ENCODE data around the gene RGS6. TPM values are rescaled to one million over a fixed set of nuclear protein-coding genes. Genes with fewer than 3 reads are reported as not detected.

The RGS6 gene
- polyA plus RNA-seq, 2 donors = 0.11 to 0.29 TPM

DNA sequence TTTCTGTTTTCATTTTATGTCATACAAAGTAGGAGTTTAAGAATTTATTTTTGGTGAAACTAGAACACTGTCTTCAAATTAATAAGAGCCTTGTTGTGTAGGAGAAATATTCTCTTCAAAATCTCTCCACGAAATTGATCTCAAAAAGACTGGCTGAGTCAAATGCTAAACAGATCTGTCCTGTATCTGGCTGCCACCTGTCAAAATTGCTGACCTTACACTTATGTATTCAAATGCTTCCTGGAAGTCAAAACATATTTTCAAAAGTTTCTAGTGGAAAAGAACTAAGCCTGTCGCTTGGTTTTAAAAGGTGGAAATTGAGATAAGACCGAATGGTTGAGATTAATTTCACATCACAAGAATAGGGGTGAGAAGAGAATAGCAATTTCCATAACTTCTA lies 121.4 kb downstream of the RGS6 start:
- H3K4me3 ChIP-seq (ENCODE audit: low read depth in 1 of 2, low read length in 2 of 2) = no peak overlapping the region
- H3K36me3 ChIP-seq (ENCODE audit: control insufficient read depth in 2 of 2, insufficient read depth in 2 of 2, low read length in 1 of 2) = no peaks in the 10 kb centered on the region
- 78 to 79% methylated on average over 3 of the region's 3 CpGs for WGBS, 2 donors
- no peak overlapping the region for H3K27ac ChIP-seq (ENCODE audit: low read depth in 2 of 2, low read length in 1 of 2)
- H3K4me1 ChIP-seq (ENCODE audit: control insufficient read depth in 2 of 2, insufficient read depth in 2 of 2, low read length in 1 of 2) = no peaks in the 10 kb centered on the region
- H3K27me3 ChIP-seq (ENCODE audit: control insufficient read depth in 1 of 2, insufficient read depth in 2 of 2, low read length in 2 of 2) = peaks cover 0 to 2% of the 10 kb centered on the region in 2 donors
- no peaks in the 10 kb centered on the region for H3K9me3 ChIP-seq (ENCODE audit: control insufficient read depth in 2 of 2, insufficient read depth in 1 of 2, low read depth in 1 of 2, low read length in 1 of 2)

GRCh38 chr14:72054911-72055310 lies 122.7 kb downstream of the RGS6 start:
- H3K4me3 ChIP-seq (ENCODE audit: low read depth in 1 of 2, low read length in 2 of 2) = no peak overlapping the region
- H3K27me3 ChIP-seq (ENCODE audit: control insufficient read depth in 1 of 2, insufficient read depth in 2 of 2, low read length in 2 of 2) = peaks cover 0 to 2% of the 10 kb centered on the region in 2 donors
- no peaks in the 10 kb centered on the region for H3K4me1 ChIP-seq (ENCODE audit: control insufficient read depth in 2 of 2, insufficient read depth in 2 of 2, low read length in 1 of 2)
- H3K27ac ChIP-seq (ENCODE audit: low read depth in 2 of 2, low read length in 1 of 2) = no peak overlapping the region
- H3K9me3 ChIP-seq (ENCODE audit: control insufficient read depth in 2 of 2, insufficient read depth in 1 of 2, low read depth in 1 of 2, low read length in 1 of 2) = no peaks in the 10 kb centered on the region
- no peaks in the 10 kb centered on the region for H3K36me3 ChIP-seq (ENCODE audit: control insufficient read depth in 2 of 2, insufficient read depth in 2 of 2, low read length in 1 of 2)
- 58 to 65% methylated on average over 4 of the region's 4 CpGs for WGBS, 2 donors

DNA sequence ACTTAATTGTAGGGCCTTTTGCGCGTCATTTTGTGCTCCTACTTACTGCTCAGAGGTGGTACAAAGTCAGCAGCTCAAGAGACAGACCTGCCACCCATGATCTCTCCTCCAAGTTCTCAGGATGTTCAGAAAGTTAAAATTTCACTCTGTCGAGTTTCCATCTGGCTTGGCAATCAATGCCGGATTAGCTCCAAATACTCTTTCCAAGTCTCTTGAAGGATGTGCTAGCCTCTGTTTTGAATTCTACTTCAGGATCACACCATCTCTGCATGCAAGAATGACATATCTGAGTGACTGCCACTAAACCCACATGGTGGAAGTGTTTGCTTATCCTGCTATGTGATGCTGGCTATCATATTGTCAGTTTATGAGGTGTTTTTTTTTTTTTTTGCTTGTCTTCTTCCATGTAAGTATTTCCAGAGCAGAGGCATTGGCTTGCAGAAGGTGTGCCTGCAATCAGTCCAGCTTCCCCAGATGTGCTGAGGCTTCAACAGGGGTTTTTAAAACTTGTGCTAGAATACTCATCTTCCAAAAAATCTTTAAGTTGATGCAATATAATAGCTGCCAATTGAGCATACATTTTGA lies 125.6 kb downstream of the RGS6 start:
- no peaks in the 10 kb centered on the region for H3K9me3 ChIP-seq (ENCODE audit: control insufficient read depth in 2 of 2, insufficient read depth in 1 of 2, low read depth in 1 of 2, low read length in 1 of 2)
- no peak overlapping the region for H3K27ac ChIP-seq (ENCODE audit: low read depth in 2 of 2, low read length in 1 of 2)
- H3K36me3 ChIP-seq (ENCODE audit: control insufficient read depth in 2 of 2, insufficient read depth in 2 of 2, low read length in 1 of 2) = no peaks in the 10 kb centered on the region
- H3K27me3 ChIP-seq (ENCODE audit: control insufficient read depth in 1 of 2, insufficient read depth in 2 of 2, low read length in 2 of 2) = peaks cover 0 to 2% of the 10 kb centered on the region in 2 donors
- no peak overlapping the region for H3K4me3 ChIP-seq (ENCODE audit: low read depth in 1 of 2, low read length in 2 of 2)
- no peaks in the 10 kb centered on the region for H3K4me1 ChIP-seq (ENCODE audit: control insufficient read depth in 2 of 2, insufficient read depth in 2 of 2, low read length in 1 of 2)
- 85% methylated on average over 4 of the region's 4 CpGs for WGBS, 2 donors

DNA sequence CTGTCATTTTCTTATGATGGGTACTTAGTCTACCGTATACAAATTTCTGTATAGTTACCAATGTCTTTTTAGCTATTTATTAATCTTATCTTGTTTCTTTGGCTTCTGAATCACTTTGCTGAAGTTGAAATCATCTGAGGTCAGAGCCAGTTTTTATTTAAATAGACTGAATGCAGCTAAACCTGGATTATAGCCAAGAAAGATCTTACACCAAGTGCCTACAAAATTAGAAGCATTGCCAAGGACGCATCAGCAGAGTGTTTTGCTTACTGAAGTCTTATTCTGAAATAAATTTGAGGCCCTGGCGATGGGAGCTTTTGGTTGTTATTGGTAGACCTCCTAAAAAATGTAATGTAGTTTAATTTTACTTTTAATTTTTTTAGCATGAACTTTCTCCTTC lies 128.2 kb downstream of the RGS6 start:
- H3K27ac ChIP-seq (ENCODE audit: low read depth in 2 of 2, low read length in 1 of 2) = no peak overlapping the region
- H3K27me3 ChIP-seq (ENCODE audit: control insufficient read depth in 1 of 2, insufficient read depth in 2 of 2, low read length in 2 of 2) = peaks cover 0 to 2% of the 10 kb centered on the region in 2 donors
- WGBS, 2 donors = 47 to 48% methylated on average over 3 of the region's 3 CpGs
- no peak overlapping the region for H3K4me3 ChIP-seq (ENCODE audit: low read depth in 1 of 2, low read length in 2 of 2)
- no peaks in the 10 kb centered on the region for H3K9me3 ChIP-seq (ENCODE audit: control insufficient read depth in 2 of 2, insufficient read depth in 1 of 2, low read depth in 1 of 2, low read length in 1 of 2)
- H3K36me3 ChIP-seq (ENCODE audit: control insufficient read depth in 2 of 2, insufficient read depth in 2 of 2, low read length in 1 of 2) = no peaks in the 10 kb centered on the region
- no peaks in the 10 kb centered on the region for H3K4me1 ChIP-seq (ENCODE audit: control insufficient read depth in 2 of 2, insufficient read depth in 2 of 2, low read length in 1 of 2)

DNA sequence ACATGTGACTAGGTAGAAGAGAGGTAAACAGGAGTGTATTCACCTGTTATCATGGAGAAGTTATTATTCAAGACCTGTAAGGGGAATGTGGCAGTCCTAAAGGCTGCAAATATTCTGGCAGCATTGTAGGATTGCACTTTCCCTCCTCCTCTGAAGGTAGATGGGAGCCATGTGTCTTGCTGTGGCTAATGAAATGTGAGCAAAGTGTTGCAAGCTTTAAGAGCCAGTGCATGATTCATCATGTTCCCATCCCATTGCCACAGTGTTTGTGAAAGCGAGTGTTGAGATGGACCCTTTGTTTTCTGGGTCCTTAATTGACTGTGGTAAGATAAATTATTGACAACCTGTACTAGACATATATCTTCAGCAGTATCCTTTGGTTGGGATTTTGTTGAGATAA lies 128.7 kb downstream of the RGS6 start:
- Histone ChIP-seq H3K36me3 (ENCODE audit: control insufficient read depth in 2 of 2, insufficient read depth in 2 of 2, low read length in 1 of 2) (no peaks in the 10 kb centered on the region), H3K27ac (ENCODE audit: low read depth in 2 of 2, low read length in 1 of 2) (no peak overlapping the region), H3K4me3 (ENCODE audit: low read depth in 1 of 2, low read length in 2 of 2) (no peak overlapping the region), H3K9me3 (ENCODE audit: control insufficient read depth in 2 of 2, insufficient read depth in 1 of 2, low read depth in 1 of 2, low read length in 1 of 2) (no peaks in the 10 kb centered on the region), H3K4me1 (ENCODE audit: control insufficient read depth in 2 of 2, insufficient read depth in 2 of 2, low read length in 1 of 2) (no peaks in the 10 kb centered on the region), H3K27me3 (ENCODE audit: control insufficient read depth in 1 of 2, insufficient read depth in 2 of 2, low read length in 2 of 2) (peaks cover 0 to 2% of the 10 kb centered on the region in 2 donors)
- 78 to 88% methylated on average over 1 of the region's 1 CpG for whole genome bisulfite sequencing, 2 donors

DNA sequence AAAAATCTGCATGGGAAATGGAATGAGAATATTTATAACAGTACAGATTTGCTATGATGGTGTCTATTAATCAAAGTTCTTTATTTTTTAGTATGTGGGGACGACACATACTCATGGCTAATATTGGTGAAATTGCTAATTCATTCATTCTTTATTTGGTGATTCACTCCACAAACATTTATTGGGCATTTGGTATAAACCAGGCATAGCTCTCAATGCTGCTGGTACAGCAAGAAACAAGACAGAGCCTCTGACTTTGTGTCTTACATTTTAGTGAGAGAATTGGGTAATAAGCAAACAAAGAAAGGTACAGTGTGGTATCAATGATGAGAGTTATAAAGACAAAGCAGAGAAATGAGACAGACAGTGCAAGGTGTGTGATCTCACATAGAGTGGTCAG lies 129.5 kb downstream of the RGS6 start:
- Histone ChIP-seq H3K4me1 (ENCODE audit: control insufficient read depth in 2 of 2, insufficient read depth in 2 of 2, low read length in 1 of 2) (no peaks in the 10 kb centered on the region), H3K36me3 (ENCODE audit: control insufficient read depth in 2 of 2, insufficient read depth in 2 of 2, low read length in 1 of 2) (no peaks in the 10 kb centered on the region), H3K4me3 (ENCODE audit: low read depth in 1 of 2, low read length in 2 of 2) (no peak overlapping the region), H3K27ac (ENCODE audit: low read depth in 2 of 2, low read length in 1 of 2) (no peak overlapping the region), H3K27me3 (ENCODE audit: control insufficient read depth in 1 of 2, insufficient read depth in 2 of 2, low read length in 2 of 2) (peaks cover 0 to 2% of the 10 kb centered on the region in 2 donors), H3K9me3 (ENCODE audit: control insufficient read depth in 2 of 2, insufficient read depth in 1 of 2, low read depth in 1 of 2, low read length in 1 of 2) (no peaks in the 10 kb centered on the region)
- 54 to 66% methylated on average over 1 of the region's 1 CpG for WGBS, 2 donors

- no peak overlapping the region for H3K27ac ChIP-seq (ENCODE audit: low read depth in 2 of 2, low read length in 1 of 2)
- H3K27me3 ChIP-seq (ENCODE audit: control insufficient read depth in 1 of 2, insufficient read depth in 2 of 2, low read length in 2 of 2) = peaks cover 0 to 2% of the 10 kb centered on the region in 2 donors
- H3K4me3 ChIP-seq (ENCODE audit: low read depth in 1 of 2, low read length in 2 of 2) = no peak overlapping the region
- 62 to 71% methylated on average over 4 of the region's 4 CpGs for WGBS, 2 donors
- no peaks in the 10 kb centered on the region for H3K4me1 ChIP-seq (ENCODE audit: control insufficient read depth in 2 of 2, insufficient read depth in 2 of 2, low read length in 1 of 2)
- no peaks in the 10 kb centered on the region for H3K9me3 ChIP-seq (ENCODE audit: control insufficient read depth in 2 of 2, insufficient read depth in 1 of 2, low read depth in 1 of 2, low read length in 1 of 2)
- H3K36me3 ChIP-seq (ENCODE audit: control insufficient read depth in 2 of 2, insufficient read depth in 2 of 2, low read length in 1 of 2) = no peaks in the 10 kb centered on the region
These were observed 131.6 kb downstream of the RGS6 start for GRCh38 chr14:72063761-72064282.

DNA sequence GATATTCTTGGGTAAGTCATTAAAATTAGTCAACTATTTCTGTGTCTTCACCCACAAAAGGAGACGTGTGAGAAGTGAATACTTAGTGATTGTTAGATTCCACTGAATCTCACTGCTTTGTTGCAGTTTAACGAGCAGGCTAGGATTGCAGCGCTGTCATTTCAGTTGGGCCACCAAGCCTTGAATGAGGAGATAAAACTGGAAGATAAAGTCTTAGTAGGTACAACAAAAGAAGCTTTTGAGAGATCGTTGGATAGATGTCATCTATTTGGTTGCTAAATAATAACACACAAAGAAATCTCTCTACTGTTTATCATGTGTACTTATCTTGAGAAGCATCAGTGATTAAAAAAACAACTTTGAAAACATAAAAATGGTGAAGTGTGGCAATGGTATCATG lies 132.3 kb downstream of the RGS6 start:
- H3K4me1 ChIP-seq (ENCODE audit: control insufficient read depth in 2 of 2, insufficient read depth in 2 of 2, low read length in 1 of 2) = no peaks in the 10 kb centered on the region
- H3K36me3 ChIP-seq (ENCODE audit: control insufficient read depth in 2 of 2, insufficient read depth in 2 of 2, low read length in 1 of 2) = no peaks in the 10 kb centered on the region
- H3K27ac ChIP-seq (ENCODE audit: low read depth in 2 of 2, low read length in 1 of 2) = no peak overlapping the region
- H3K4me3 ChIP-seq (ENCODE audit: low read depth in 1 of 2, low read length in 2 of 2) = no peak overlapping the region
- no peaks in the 10 kb centered on the region for H3K9me3 ChIP-seq (ENCODE audit: control insufficient read depth in 2 of 2, insufficient read depth in 1 of 2, low read depth in 1 of 2, low read length in 1 of 2)
- peaks cover 0 to 2% of the 10 kb centered on the region in 2 donors for H3K27me3 ChIP-seq (ENCODE audit: control insufficient read depth in 1 of 2, insufficient read depth in 2 of 2, low read length in 2 of 2)
- 46 to 47% methylated on average over 4 of the region's 4 CpGs for WGBS, 2 donors

DNA sequence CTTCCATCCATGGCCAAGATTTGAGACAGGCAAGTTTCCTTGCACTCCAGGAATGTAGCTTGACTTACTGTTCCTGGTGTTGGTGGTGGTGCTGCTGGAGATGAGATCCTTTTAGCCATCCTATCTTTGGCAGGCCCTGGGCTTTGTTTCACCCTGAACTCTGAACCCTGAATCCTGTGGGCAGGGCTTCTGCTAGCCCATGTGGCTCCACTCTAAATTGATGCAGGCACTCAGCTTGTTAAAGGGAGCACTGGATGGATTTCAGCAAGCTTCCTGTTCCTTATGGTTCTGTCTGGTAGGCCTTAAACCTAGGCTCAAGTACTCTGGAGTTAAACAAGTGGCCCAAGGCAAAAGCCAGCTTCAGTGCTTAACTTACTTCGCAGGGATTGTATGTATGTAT lies 138.2 kb downstream of the RGS6 start:
- WGBS, 2 donors = 91 to 95% methylated on average over 1 of the region's 1 CpG
- Histone ChIP-seq H3K27ac (ENCODE audit: low read depth in 2 of 2, low read length in 1 of 2) (no peak overlapping the region), H3K9me3 (ENCODE audit: control insufficient read depth in 2 of 2, insufficient read depth in 1 of 2, low read depth in 1 of 2, low read length in 1 of 2) (peaks cover 0 to 2% of the 10 kb centered on the region in 2 donors), H3K36me3 (ENCODE audit: control insufficient read depth in 2 of 2, insufficient read depth in 2 of 2, low read length in 1 of 2) (no peaks in the 10 kb centered on the region), H3K27me3 (ENCODE audit: control insufficient read depth in 1 of 2, insufficient read depth in 2 of 2, low read length in 2 of 2) (no peaks in the 10 kb centered on the region), H3K4me3 (ENCODE audit: low read depth in 1 of 2, low read length in 2 of 2) (no peak overlapping the region), H3K4me1 (ENCODE audit: control insufficient read depth in 2 of 2, insufficient read depth in 2 of 2, low read length in 1 of 2) (no peaks in the 10 kb centered on the region)

DNA sequence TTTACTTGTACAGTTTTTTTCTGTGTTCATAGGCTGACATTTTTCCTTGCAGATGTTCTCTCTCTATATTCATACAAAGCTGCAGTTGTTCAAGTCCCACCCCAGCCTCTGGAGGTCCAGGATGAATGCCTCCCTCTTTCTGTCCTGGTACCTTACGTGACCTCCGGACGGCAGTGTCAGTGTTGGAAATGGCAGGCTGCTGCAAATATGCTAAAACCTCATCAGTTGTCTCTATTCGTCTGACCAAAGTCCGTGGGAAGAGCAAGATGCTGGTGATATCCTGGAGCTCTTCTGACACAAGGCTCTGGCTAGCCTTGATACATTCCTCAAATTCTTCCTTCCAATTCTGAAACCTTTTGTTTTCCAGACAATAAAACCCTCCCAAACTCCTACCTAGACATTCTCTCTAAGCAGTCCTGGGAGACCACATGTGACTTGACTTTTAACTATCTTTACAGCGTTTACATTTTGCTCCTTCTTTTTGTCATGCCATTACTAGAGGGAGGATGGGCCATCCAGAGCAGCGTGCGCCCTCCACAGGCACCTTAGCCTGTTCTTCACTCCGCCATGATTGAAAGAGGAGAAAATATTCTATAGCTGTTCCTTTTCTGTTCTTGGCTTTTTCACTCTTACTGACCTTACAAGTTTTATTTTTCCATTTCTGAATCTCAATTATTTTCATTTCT lies 143.6 kb downstream of the RGS6 start:
- Histone ChIP-seq H3K36me3 (ENCODE audit: control insufficient read depth in 2 of 2, insufficient read depth in 2 of 2, low read length in 1 of 2) (no peaks in the 10 kb centered on the region), H3K27me3 (ENCODE audit: control insufficient read depth in 1 of 2, insufficient read depth in 2 of 2, low read length in 2 of 2) (no peaks in the 10 kb centered on the region), H3K4me3 (ENCODE audit: low read depth in 1 of 2, low read length in 2 of 2) (no peak overlapping the region), H3K4me1 (ENCODE audit: control insufficient read depth in 2 of 2, insufficient read depth in 2 of 2, low read length in 1 of 2) (no peaks in the 10 kb centered on the region), H3K9me3 (ENCODE audit: control insufficient read depth in 2 of 2, insufficient read depth in 1 of 2, low read depth in 1 of 2, low read length in 1 of 2) (no peaks in the 10 kb centered on the region), H3K27ac (ENCODE audit: low read depth in 2 of 2, low read length in 1 of 2) (no peak overlapping the region)
- WGBS, 2 donors = 68 to 69% methylated on average over 9 of the region's 9 CpGs

All from esophagus (tissue), 2 donors.